Astrocyte (in vitro differentiated cells and primary cell): Measurements from ENCODE around the gene TMOD3. TPM values are rescaled to one million over a fixed set of nuclear protein-coding genes. Genes with fewer than 3 reads are reported as not detected.
A peak's percentile ranks its signal among the peaks of the same experiment; 100 is the strongest.

ENCODE experiments used
- DNase-seq: peaks from one replicate; pipeline ENCODE4 v3.0.0-alpha.2; 2010; ENCODE audit warnings: low read depth
- FAIRE-seq: peaks from 2 replicates; lab custom pipeline; 2011; peaks lifted over from hg19 to GRCh38; lab: Jason Lieb, UNC
- H2AFZ ChIP-seq: 2 replicates; pipeline ENCODE4 v1.6.0; 2012; ENCODE audit warnings: low read depth, low read length, inconsistent platforms
- H3K27ac ChIP-seq: 2 replicates; pipeline ENCODE4 v1.5.1; 2011; ENCODE audit warnings: low read depth, low read length, inconsistent platforms
- H3K27me3 ChIP-seq: 2 replicates; pipeline ENCODE4 v1.6.0; 2011; ENCODE audit warnings: low read length, inconsistent platforms; ENCODE audit not compliant: insufficient read depth
- H3K36me3 ChIP-seq: 2 replicates; pipeline ENCODE4 v1.5.1; 2011; ENCODE audit warnings: low read length, inconsistent platforms; ENCODE audit not compliant: insufficient read depth
- H3K4me1 ChIP-seq: 2 replicates; pipeline ENCODE4 v1.5.1; 2011; ENCODE audit warnings: low read length, inconsistent platforms; ENCODE audit not compliant: insufficient read depth
- H3K4me2 ChIP-seq: 2 replicates; pipeline ENCODE4 v1.6.0; 2012; ENCODE audit warnings: low read length, inconsistent platforms
- H3K4me3 ChIP-seq: 2 replicates; pipeline ENCODE4 v1.5.1; 2011; ENCODE audit warnings: low read depth, mild to moderate bottlenecking, low read length, inconsistent platforms; ENCODE audit not compliant: insufficient read depth
- H3K79me2 ChIP-seq: 2 replicates; pipeline ENCODE4 v1.6.0; 2012; ENCODE audit warnings: mild to moderate bottlenecking, low read length, inconsistent platforms; ENCODE audit not compliant: insufficient read depth
- H3K9ac ChIP-seq: 2 replicates; pipeline ENCODE4 v1.6.0; 2012; ENCODE audit warnings: mild to moderate bottlenecking, low read length, inconsistent platforms
- H3K9me3 ChIP-seq: 2 replicates; pipeline ENCODE4 v1.5.1; 2012; ENCODE audit warnings: low read depth, mild to moderate bottlenecking, low read length, inconsistent platforms; ENCODE audit not compliant: insufficient read depth
- H4K20me1 ChIP-seq: 2 replicates; pipeline ENCODE4 v1.6.0; 2012; ENCODE audit warnings: low read length, inconsistent platforms; ENCODE audit not compliant: insufficient read depth
- H3K27ac Mint-ChIP-seq: one replicate; pipeline ENCODE4 v1.8.0; 2021; ENCODE audit warnings: mild to moderate bottlenecking, mixed read lengths; ENCODE audit not compliant: unreplicated experiment
- H3K27me3 Mint-ChIP-seq: one replicate; pipeline ENCODE4 v1.8.0; 2021; ENCODE audit warnings: low read depth, mixed read lengths; ENCODE audit not compliant: unreplicated experiment
- H3K36me3 Mint-ChIP-seq: one replicate; pipeline ENCODE4 v1.8.0; 2021; ENCODE audit warnings: low read depth, mixed read lengths; ENCODE audit not compliant: unreplicated experiment
- H3K4me1 Mint-ChIP-seq: one replicate; pipeline ENCODE4 v1.8.0; 2021; ENCODE audit warnings: low read depth, mixed read lengths; ENCODE audit not compliant: unreplicated experiment
- H3K4me3 Mint-ChIP-seq: one replicate; pipeline ENCODE4 v1.8.0; 2021; ENCODE audit warnings: mild to moderate bottlenecking, moderate library complexity, mixed read lengths; ENCODE audit not compliant: unreplicated experiment
- H3K9me3 Mint-ChIP-seq: one replicate; pipeline ENCODE4 v1.8.0; 2021; ENCODE audit warnings: mild to moderate bottlenecking, mixed read lengths; ENCODE audit not compliant: unreplicated experiment
- CTCF ChIP-seq: IDR thresholded peaks from 2 replicates; pipeline ENCODE4 v1.5.1; 2011; ENCODE audit warnings: low read depth, mild to moderate bottlenecking, inconsistent platforms, low read length, moderate library complexity; ENCODE audit not compliant: insufficient read depth
- EZH2 ChIP-seq: IDR thresholded peaks from 2 replicates; pipeline ENCODE4 v1.6.1; 2012; ENCODE audit warnings: mild to moderate bottlenecking, low read length, inconsistent platforms; ENCODE audit not compliant: insufficient read depth
- total RNA-seq: library from RNA; stranded (reverse); gene quantifications from 2 replicates; pipeline ENCODE4 v1.2.1, GENCODE V29; 2021

The TMOD3 gene
- total RNA-seq, 1 donor from 2014 or later: 65.2 TPM

GRCh38 chr15:51828621-51829375 lies 655 bp upstream of the TMOD3 start:
- no peak for FAIRE-seq
- peak overlapping the region; percentile 78 for H3K4me2 ChIP-seq
- H3K27ac Mint-ChIP-seq: peak overlapping the region; percentile 59

DNA sequence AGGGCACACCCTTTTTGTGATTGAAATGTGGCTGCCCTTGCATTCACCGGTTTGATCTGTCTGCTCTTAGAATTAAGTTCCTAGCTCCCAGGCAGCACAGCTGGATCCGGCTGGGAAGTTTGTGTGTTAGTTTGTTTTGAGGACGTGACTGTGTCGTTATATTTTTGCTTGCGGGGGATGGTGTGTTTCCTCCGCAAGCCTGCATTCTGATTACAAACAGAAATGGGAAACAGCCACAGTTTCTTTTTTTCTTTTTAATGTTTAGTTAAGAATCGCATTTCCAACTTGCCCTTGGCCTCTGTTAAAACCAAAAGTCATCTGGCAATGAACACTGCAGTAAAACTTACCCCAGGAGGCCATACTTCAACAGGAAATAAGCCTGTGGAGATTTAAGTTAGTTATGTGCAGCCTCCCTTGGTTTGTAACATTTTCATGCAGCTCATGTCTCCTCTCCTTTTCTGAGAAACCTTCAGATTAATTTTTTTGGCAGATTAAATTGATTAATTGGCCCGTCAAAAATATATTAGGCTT lies 888 bp downstream of the TMOD3 start:
- peak overlapping the region; percentile 89 for H3K4me3 ChIP-seq
- H3K36me3 Mint-ChIP-seq: peaks cover 2% of the 10 kb centered on the region
- no peak for TF ChIP-seq EZH2
- TF ChIP-seq CTCF: no peak
- H3K9me3 Mint-ChIP-seq: no peaks in the 10 kb centered on the region
- no peaks in the 10 kb centered on the region for H3K9me3 ChIP-seq
- peak overlapping the region; percentile 87 for H2AFZ ChIP-seq
- no peaks in the 10 kb centered on the region for H3K27me3 Mint-ChIP-seq
- H3K4me3 Mint-ChIP-seq: peak overlapping the region; percentile 99
- DNase-seq: no peak
- peaks cover 13% of the 10 kb centered on the region for H3K4me1 ChIP-seq
- peaks cover 59% of the 10 kb centered on the region for H3K79me2 ChIP-seq
- peaks cover 22% of the 10 kb centered on the region for H3K4me1 Mint-ChIP-seq
- FAIRE-seq: no peak
- peak overlapping the region; percentile 78 for H3K4me2 ChIP-seq
- no peaks in the 10 kb centered on the region for H3K27me3 ChIP-seq
- H3K27ac Mint-ChIP-seq: peak overlapping the region; percentile 88
- H3K9ac ChIP-seq: peak overlapping the region; percentile 94
- no peaks in the 10 kb centered on the region for H3K36me3 ChIP-seq
- peaks cover 49% of the 10 kb centered on the region for H4K20me1 ChIP-seq
- peak overlapping the region; percentile 92 for H3K27ac ChIP-seq

More at GRCh38 chr15:51828621-51829375, 655 bp upstream of the TMOD3 start:
- Histone ChIP-seq H3K9me3 (no peaks in the 10 kb centered on the region), H3K36me3 (no peaks in the 10 kb centered on the region), H3K4me1 (peaks cover 13% of the 10 kb centered on the region), H4K20me1 (peaks cover 33% of the 10 kb centered on the region), H2AFZ (peak overlapping the region; percentile 87), H3K27ac (peak overlapping the region; percentile 92), H3K79me2 (peaks cover 43% of the 10 kb centered on the region), H3K27me3 (no peaks in the 10 kb centered on the region), H3K9ac (peak overlapping the region; percentile 94), H3K4me3 (peak overlapping the region; percentile 89)
- Mint-ChIP-seq H3K36me3 (peaks cover 2% of the 10 kb centered on the region), H3K27me3 (no peaks in the 10 kb centered on the region), H3K9me3 (no peaks in the 10 kb centered on the region), H3K4me1 (peaks cover 18% of the 10 kb centered on the region), H3K4me3 (peak overlapping the region; percentile 90)
- DNase-seq: peak; percentile 68
- no peak for TF ChIP-seq CTCF
- no peak for TF ChIP-seq EZH2

GRCh38 chr15:51833772-51834171 lies 4.3 kb downstream of the TMOD3 start:
- Histone ChIP-seq H4K20me1 (peaks cover 75% of the 10 kb centered on the region), H3K9me3 (no peaks in the 10 kb centered on the region), H2AFZ (no peak overlapping the region), H3K4me2 (peak overlapping the region; percentile 12), H3K9ac (no peak overlapping the region), H3K27ac (no peak overlapping the region), H3K27me3 (no peaks in the 10 kb centered on the region), H3K79me2 (peaks cover 92% of the 10 kb centered on the region), H3K4me1 (peaks cover 19% of the 10 kb centered on the region), H3K36me3 (no peaks in the 10 kb centered on the region), H3K4me3 (no peak overlapping the region)
- DNase-seq: no peak
- Mint-ChIP-seq H3K4me1 (peaks cover 37% of the 10 kb centered on the region), H3K9me3 (no peaks in the 10 kb centered on the region), H3K36me3 (no peaks in the 10 kb centered on the region), H3K27ac (no peak overlapping the region), H3K4me3 (no peak overlapping the region), H3K27me3 (no peaks in the 10 kb centered on the region)
- TF ChIP-seq CTCF (no peak), EZH2 (no peak)
- FAIRE-seq: no peak
